Calu3 (cell line): ENCODE data around the gene OR6S1. TPM values are rescaled to one million over a fixed set of nuclear protein-coding genes. Genes with fewer than 3 reads are reported as not detected.
A peak's percentile ranks its signal among the peaks of the same experiment; 100 is the strongest.

Experiments used
- BruUV-seq: library from RNA; stranded (reverse); fragments of 400-500 nt; replicated peaks from 2 replicates; lab custom pipeline; 2021; lab: Mats Ljungman, UMichigan
- CTCF ChIA-PET: fragments of 300-600 bp; sonication (Branson Sonifier 250); formaldehyde crosslinking; loops from one replicate; lab custom pipeline; 2022; ENCODE audit warnings: antibody characterized with exemption; lab: Charles Lee
- DNase-seq: peaks from one replicate; pipeline ENCODE4 v3.0.0; 2022
- H3K27ac Mint-ChIP-seq: one replicate; pipeline ENCODE4 v1.8.0; 2022; ENCODE audit warnings: mixed read lengths; ENCODE audit not compliant: unreplicated experiment
- H3K27me3 Mint-ChIP-seq: one replicate; pipeline ENCODE4 v1.8.0; 2022; ENCODE audit warnings: mixed read lengths; ENCODE audit not compliant: unreplicated experiment
- H3K36me3 Mint-ChIP-seq: one replicate; pipeline ENCODE4 v1.8.0; 2022; ENCODE audit warnings: mild to moderate bottlenecking, moderate library complexity, mixed read lengths; ENCODE audit not compliant: insufficient read depth, unreplicated experiment
- H3K4me1 Mint-ChIP-seq: one replicate; pipeline ENCODE4 v1.8.0; 2022; ENCODE audit warnings: mild to moderate bottlenecking, low read depth, mixed read lengths; ENCODE audit not compliant: unreplicated experiment
- H3K4me3 Mint-ChIP-seq: one replicate; pipeline ENCODE4 v1.8.0; 2022; ENCODE audit warnings: mild to moderate bottlenecking, low read depth, moderate library complexity, mixed read lengths; ENCODE audit not compliant: unreplicated experiment
- H3K9me3 Mint-ChIP-seq: one replicate; pipeline ENCODE4 v1.8.0; 2022; ENCODE audit warnings: low read depth, mixed read lengths; ENCODE audit not compliant: unreplicated experiment
- CTCF ChIP-seq: fragments of 200-600 bp; IDR thresholded peaks from one replicate; pipeline ENCODE4 v1.8.0; 2022; ENCODE audit warnings: antibody characterized with exemption; ENCODE audit not compliant: unreplicated experiment
- intact Hi-C: fragments of 100-400 bp; cut with micrococcal nuclease; formaldehyde crosslinking; loops from one replicate; pipeline ENCODE4 v1.10.0; 2022; ENCODE audit not compliant: unreplicated experiment
- total RNA-seq: library from RNA; stranded (reverse); gene quantifications from 2 replicates; pipeline ENCODE4 v1.2.3, GENCODE V29; 2022

OR6S1 gene
- total RNA-seq, 1 experiment from 2014 or later = not detected

DNA sequence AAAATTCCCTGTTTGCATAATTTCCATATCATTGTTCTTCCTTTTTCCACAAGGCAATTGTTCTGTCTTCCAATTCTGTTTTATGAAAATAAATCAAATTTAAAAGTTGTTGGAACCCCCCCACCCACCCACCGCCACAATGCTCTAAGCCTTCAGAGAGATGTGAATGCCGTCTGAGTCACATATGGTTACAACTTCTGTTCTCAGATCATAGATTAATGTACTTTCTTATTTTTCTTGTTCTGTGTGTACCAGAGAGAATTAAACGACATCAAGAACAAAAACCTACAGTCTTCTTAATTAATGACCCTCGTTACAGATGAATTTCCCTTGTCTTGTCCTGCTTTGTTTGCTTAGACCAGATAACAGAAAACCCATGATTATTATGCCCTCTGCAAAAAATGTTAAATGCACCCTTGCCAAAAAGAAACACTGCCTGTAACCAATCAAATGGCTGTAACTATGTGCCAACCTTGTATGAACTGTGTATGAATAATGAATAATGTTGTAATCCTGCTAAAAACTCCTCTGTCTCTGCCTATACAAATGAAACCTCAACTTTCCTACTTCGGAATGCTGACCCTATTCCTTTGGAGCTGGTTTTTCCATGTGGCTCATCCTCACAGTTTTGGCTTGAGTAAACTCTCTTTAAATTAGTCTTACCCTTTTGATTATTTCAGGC is 14.0 kb downstream of the OR6S1 start:
- no peaks in the 10 kb centered on the region for H3K9me3 Mint-ChIP-seq
- peaks cover 46% of the 10 kb centered on the region for H3K4me1 Mint-ChIP-seq
- TF ChIP-seq CTCF = no peak
- intact Hi-C loops = no loop called here
- peaks cover 42% of the 10 kb centered on the region for H3K36me3 Mint-ChIP-seq
- DNase-seq = no peak
- CTCF ChIA-PET = interaction anchor here (0.8 kb wide), 1 partner anchor 18 kb away, joined by 4 read pairs; no protein-coding TSS in a partner anchor
- no peak overlapping the region for H3K27ac Mint-ChIP-seq
- H3K27me3 Mint-ChIP-seq = peaks cover 22% of the 10 kb centered on the region
- peak overlapping the region; percentile 0 for H3K4me3 Mint-ChIP-seq
- no TSS peak for BruUV-seq

- no peak for TF ChIP-seq CTCF
- no peaks in the 10 kb centered on the region for H3K9me3 Mint-ChIP-seq
- peaks cover 22% of the 10 kb centered on the region for H3K27me3 Mint-ChIP-seq
- no peak overlapping the region for H3K4me3 Mint-ChIP-seq
- H3K27ac Mint-ChIP-seq = no peak overlapping the region
- BruUV-seq = no TSS peak
- intact Hi-C loops = no loop called here
- peaks cover 46% of the 10 kb centered on the region for H3K4me1 Mint-ChIP-seq
- DNase-seq = no peak
- CTCF ChIA-PET = no interaction called here
- peaks cover 33% of the 10 kb centered on the region for H3K36me3 Mint-ChIP-seq
These were observed 15.2 kb downstream of the OR6S1 start for GRCh38 chr14:20626274-20626673.

DNA sequence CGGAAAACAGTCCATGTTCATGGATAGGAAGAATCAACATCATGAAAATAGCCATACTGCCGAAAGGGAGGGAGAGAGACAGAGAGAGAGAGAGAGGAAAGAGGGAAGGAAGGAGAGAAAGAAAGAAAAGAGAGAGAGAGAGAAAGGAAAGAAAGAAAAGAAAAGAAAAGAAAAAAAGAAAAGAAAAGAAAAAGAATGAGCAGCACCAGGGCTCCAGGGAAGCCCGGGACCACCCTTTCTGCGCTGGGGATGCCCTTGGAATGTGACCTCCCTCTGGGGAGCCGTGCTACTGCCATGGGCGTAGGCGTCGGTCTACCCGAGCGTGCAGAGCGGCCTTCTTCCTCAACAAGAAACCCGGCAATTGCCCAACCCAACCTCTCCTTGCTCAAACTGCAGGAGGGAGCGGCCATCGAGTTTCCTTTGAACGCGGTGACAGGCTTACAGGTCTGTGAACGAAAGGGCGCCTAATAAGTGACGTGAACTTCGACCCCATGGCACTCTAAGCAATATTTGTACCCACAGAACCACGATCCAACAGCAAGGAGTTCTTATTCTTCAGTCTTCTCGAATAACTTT is 16.9 kb downstream of the OR6S1 start:
- peak; percentile 69 for DNase-seq
- H3K4me1 Mint-ChIP-seq = peaks cover 38% of the 10 kb centered on the region
- H3K27ac Mint-ChIP-seq = peak overlapping the region; percentile 99
- peaks cover 22% of the 10 kb centered on the region for H3K27me3 Mint-ChIP-seq
- TF ChIP-seq CTCF = no peak
- H3K9me3 Mint-ChIP-seq = no peaks in the 10 kb centered on the region
- BruUV-seq = no TSS peak
- intact Hi-C loops = loop anchor here (2.0 kb wide), 1 partner anchor 58 kb away; no protein-coding TSS in a partner anchor
- CTCF ChIA-PET = no interaction called here
- peaks cover 21% of the 10 kb centered on the region for H3K36me3 Mint-ChIP-seq
- H3K4me3 Mint-ChIP-seq = peak overlapping the region; percentile 67

GRCh38 chr14:20623798-20624197 is 17.7 kb downstream of the OR6S1 start:
- H3K27ac Mint-ChIP-seq = no peak overlapping the region
- CTCF ChIA-PET = no interaction called here
- peaks cover 37% of the 10 kb centered on the region for H3K4me1 Mint-ChIP-seq
- peaks cover 19% of the 10 kb centered on the region for H3K27me3 Mint-ChIP-seq
- BruUV-seq = no TSS peak
- H3K4me3 Mint-ChIP-seq = no peak overlapping the region
- H3K36me3 Mint-ChIP-seq = peaks cover 21% of the 10 kb centered on the region
- no peak for TF ChIP-seq CTCF
- intact Hi-C loops = loop anchor here (2.0 kb wide), 1 partner anchor 59 kb away; no protein-coding TSS in a partner anchor
- no peaks in the 10 kb centered on the region for H3K9me3 Mint-ChIP-seq
- DNase-seq = no peak
